HG03045 (cell line): Measurements from ENCODE around the gene MYLK.
"Not testable (repeated sequence)": the region's sequence is repeated elsewhere in the genome, so short reads cannot be mapped to it uniquely, and the experiment has no call there.

Experiments used
- ATAC-seq: cut with Tn5 transposase; IDR thresholded peaks from one replicate; pipeline ENCODE4 v1.9.1; 2021; ENCODE audit warnings: mild to moderate bottlenecking, moderate library complexity; ENCODE audit not compliant: unreplicated experiment

Gene MYLK

GRCh38 chr3:123884203-123884831 lies at the start of gene MYLK:
TSS of gene MYLK (minus strand) at chr3:123884332. CDS start at chr3:123793841, 90,491 bp downstream.
- peak; percentile 85 for ATAC-seq

GRCh38 chr3:123930445-123930844 lies 46.3 kb upstream of the MYLK start:
- ATAC-seq: no peak

- ATAC-seq: no peak
Observed at GRCh38 chr3:123929325-123929724, 45.2 kb upstream of the MYLK start.

GRCh38 chr3:123926396-123926795 lies 42.3 kb upstream of the MYLK start:
- no peak for ATAC-seq

- no peak for ATAC-seq
Observed at GRCh38 chr3:123920868-123921267, 36.7 kb upstream of the MYLK start.

GRCh38 chr3:123920383-123920782 lies 36.3 kb upstream of the MYLK start:
- no peak for ATAC-seq

GRCh38 chr3:123919353-123919752 lies 35.2 kb upstream of the MYLK start:
- no peak for ATAC-seq

GRCh38 chr3:123914829-123915228 lies 30.7 kb upstream of the MYLK start:
- ATAC-seq: no peak

- peak; percentile 56 for ATAC-seq
Observed at GRCh38 chr3:123909785-123910184, 25.7 kb upstream of the MYLK start.

- no peak for ATAC-seq
Observed at GRCh38 chr3:123907720-123908119, 23.6 kb upstream of the MYLK start.

GRCh38 chr3:123899300-123899865 lies 15.3 kb upstream of the MYLK start:
- ATAC-seq: no peak

GRCh38 chr3:123893012-123893411 lies 8.9 kb upstream of the MYLK start:
- ATAC-seq: no peak

- ATAC-seq: no peak
Observed at GRCh38 chr3:123892195-123892594, 8.1 kb upstream of the MYLK start.

- ATAC-seq: not testable (repeated sequence)
Observed at GRCh38 chr3:123890991-123891390, 6.9 kb upstream of the MYLK start.

- not testable (repeated sequence) for ATAC-seq
Observed at GRCh38 chr3:123890162-123890561, 6.0 kb upstream of the MYLK start.

GRCh38 chr3:123884993-123885392 lies 861 bp upstream of the MYLK start:
- ATAC-seq: no peak

GRCh38 chr3:123883701-123884202 lies 380 bp downstream of the MYLK start:
- no peak for ATAC-seq

GRCh38 chr3:123883111-123883510 lies 1.0 kb downstream of the MYLK start:
- no peak for ATAC-seq

GRCh38 chr3:123881771-123882170 lies 2.4 kb downstream of the MYLK start:
- no peak for ATAC-seq

- no peak for ATAC-seq
Observed at GRCh38 chr3:123880998-123881561, 3.1 kb downstream of the MYLK start.

GRCh38 chr3:123878807-123879206 lies 5.3 kb downstream of the MYLK start:
- no peak for ATAC-seq

- ATAC-seq: no peak
Observed at GRCh38 chr3:123877965-123878364, 6.2 kb downstream of the MYLK start.
